Measurements from ENCODE around the gene CCND1.

DNA sequence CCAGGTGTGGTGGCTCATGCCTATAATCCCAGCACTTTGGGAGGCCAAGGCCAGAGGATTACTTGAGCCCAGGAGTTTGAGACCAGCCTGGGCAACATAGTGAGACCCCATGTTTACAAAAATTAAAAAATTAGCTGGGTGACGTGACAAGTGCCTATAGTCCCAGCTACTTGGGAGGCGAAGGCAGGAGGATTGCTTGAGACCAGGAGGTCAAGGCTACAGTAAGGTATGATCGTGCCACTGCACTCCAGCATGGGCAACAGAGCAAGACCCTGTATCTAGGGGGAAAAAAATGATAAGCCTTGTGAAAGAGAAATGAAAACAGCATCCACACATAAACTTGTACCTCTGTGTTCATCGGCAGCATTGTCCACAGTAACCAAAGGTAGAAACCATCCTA is 8.1 kb upstream of the CCND1 start:
- TF ChIP-seq YY1 (IDR thresholded peaks at IDR 0.05; ENCODE audit: insufficient read depth, insufficient read length), result no peak
- no peak for TF ChIP-seq ZNF274 (IDR thresholded peaks at IDR 0.05; ENCODE audit: low read depth, low read length)
